ENCODE data around the gene TSHZ1.
"Not testable (repeated sequence)": the region's sequence is repeated elsewhere in the genome, so short reads cannot be mapped to it uniquely, and the experiment has no call there.

The TSHZ1 gene

GRCh38 chr18:75322206-75322605, 111.6 kb downstream of the TSHZ1 start:
- TF ChIP-seq CTCF (IDR thresholded peaks at IDR 0.05; ENCODE audit: borderline replicate concordance, control extremely low read depth, extremely low read depth, insufficient read depth, missing control alignments): no peak
- DNase-seq (ENCODE audit: low spot score): no peak
- in situ Hi-C loops (cut with MboI; ENCODE audit: low sequenced_read_pairs, unreplicated experiment): no loop called here

GRCh38 chr18:75323821-75324585, 113.4 kb downstream of the TSHZ1 start:
- in situ Hi-C loops (cut with MboI; ENCODE audit: low sequenced_read_pairs, unreplicated experiment): no loop called here
- TF ChIP-seq CTCF (IDR thresholded peaks at IDR 0.05; ENCODE audit: borderline replicate concordance, control extremely low read depth, extremely low read depth, insufficient read depth, missing control alignments): no peak
- DNase-seq (ENCODE audit: low spot score): no peak

GRCh38 chr18:75324686-75325257, 114.2 kb downstream of the TSHZ1 start:
- in situ Hi-C loops (cut with MboI; ENCODE audit: low sequenced_read_pairs, unreplicated experiment): no loop called here
- TF ChIP-seq CTCF (IDR thresholded peaks at IDR 0.05; ENCODE audit: borderline replicate concordance, control extremely low read depth, extremely low read depth, insufficient read depth, missing control alignments): no peak
- DNase-seq (ENCODE audit: low spot score): no peak

GRCh38 chr18:75329753-75330152, 119.2 kb downstream of the TSHZ1 start:
- in situ Hi-C loops (cut with MboI; ENCODE audit: low sequenced_read_pairs, unreplicated experiment); DNase-seq (ENCODE audit: low spot score): not testable (repeated sequence)

- in situ Hi-C loops (cut with MboI; ENCODE audit: low sequenced_read_pairs, unreplicated experiment): no loop called here
- TF ChIP-seq CTCF (IDR thresholded peaks at IDR 0.05; ENCODE audit: borderline replicate concordance, control extremely low read depth, extremely low read depth, insufficient read depth, missing control alignments): no peak
Measured at GRCh38 chr18:75330308-75330707, 119.7 kb downstream of the TSHZ1 start.

GRCh38 chr18:75334869-75335268, 124.3 kb downstream of the TSHZ1 start:
- TF ChIP-seq CTCF (IDR thresholded peaks at IDR 0.05; ENCODE audit: borderline replicate concordance, control extremely low read depth, extremely low read depth, insufficient read depth, missing control alignments): no peak
- in situ Hi-C loops (cut with MboI; ENCODE audit: low sequenced_read_pairs, unreplicated experiment): no loop called here
- DNase-seq (ENCODE audit: low spot score): no peak

More at GRCh38 chr18:75330308-75330707, 119.7 kb downstream of the TSHZ1 start:
- DNase-seq (ENCODE audit: low spot score): no peak

GRCh38 chr18:75335511-75335910, 124.9 kb downstream of the TSHZ1 start:
- no peak for TF ChIP-seq CTCF (IDR thresholded peaks at IDR 0.05; ENCODE audit: borderline replicate concordance, control extremely low read depth, extremely low read depth, insufficient read depth, missing control alignments)
- DNase-seq (ENCODE audit: low spot score): no peak
- in situ Hi-C loops (cut with MboI; ENCODE audit: low sequenced_read_pairs, unreplicated experiment): no loop called here

All from GM13976 (cell line).